Activated CD4-positive, alpha-beta T cell treated with anti-CD3 and anti-CD28 coated beads for 36 hours (primary cell): ENCODE results near the gene C12orf60. TPM values are rescaled to one million over a fixed set of nuclear protein-coding genes. Genes with fewer than 3 reads are reported as not detected.

ENCODE experiments used
- ATAC-seq: fragments of 200-7000 bp; cut with Tn5 transposase; one replicate; pipeline ENCODE4 v1.10.0; 2021; ENCODE audit warnings: mild to moderate bottlenecking, moderate library complexity
- CTCF ChIA-PET: fragments of 350-600 bp; sonication (Branson Sonifier 250); formaldehyde crosslinking; loops from one replicate; lab custom pipeline; 2021; ENCODE audit warnings: antibody characterized with exemption; lab: Charles Lee
- POLR2A ChIA-PET: fragments of 350-600 bp; sonication (Branson Sonifier 250); formaldehyde crosslinking; loops from one replicate; lab custom pipeline; 2021; ENCODE audit warnings: antibody characterized with exemption, inconsistent platforms; lab: Charles Lee
- DNase-seq: peaks from one replicate; pipeline ENCODE4 v3.0.0-alpha.2; 2020
- H3K27ac Mint-ChIP-seq: one replicate; pipeline ENCODE4 v1.8.0; 2021; ENCODE audit warnings: mixed read lengths
- H3K27me3 Mint-ChIP-seq: one replicate; pipeline ENCODE4 v1.8.0; 2021; ENCODE audit warnings: mixed read lengths
- H3K36me3 Mint-ChIP-seq: one replicate; pipeline ENCODE4 v1.8.0; 2021; ENCODE audit warnings: low read depth, mixed read lengths
- H3K4me1 Mint-ChIP-seq: one replicate; pipeline ENCODE4 v1.8.0; 2021; ENCODE audit warnings: mixed read lengths
- H3K4me3 Mint-ChIP-seq: one replicate; pipeline ENCODE4 v1.8.0; 2021; ENCODE audit warnings: mild to moderate bottlenecking, moderate library complexity, mixed read lengths
- H3K9me3 Mint-ChIP-seq: one replicate; pipeline ENCODE4 v1.8.0; 2021; ENCODE audit warnings: low read depth, mixed read lengths
- intact Hi-C, 2 experiments: fragments of 100-400 bp; cut with DNase I in 1 of 2; cut with micrococcal nuclease in 1 of 2; formaldehyde crosslinking; loops; one replicate each; pipeline versions ENCODE4 v1.14.2 to v1.15.1; 2022 to 2024; cut with DNase I, micrococcal nuclease
- total RNA-seq, 2 experiments: library from RNA; stranded (reverse); gene quantifications; one replicate each; pipeline ENCODE4 v1.2.3, GENCODE V29; 2021

C12orf60 gene
- total RNA-seq, 2 experiments from 2014 or later, result 2.9 to 3.0 TPM

GRCh38 chr12:14846042-14846587 is 42.6 kb downstream of the C12orf60 start:
- no peak for DNase-seq
- no peak for ATAC-seq
- no peaks in the 10 kb centered on the region for H3K27me3 Mint-ChIP-seq
- intact Hi-C loops, result loop anchor here (10.0 kb wide), 3 partner anchors 379 to 679 kb away; partner anchors contain the start of gene RERG (in 1 of the 2)
- H3K27ac Mint-ChIP-seq, result no peak overlapping the region
- H3K36me3 Mint-ChIP-seq, result no peaks in the 10 kb centered on the region
- H3K4me1 Mint-ChIP-seq, result peaks cover 11% of the 10 kb centered on the region
- CTCF ChIA-PET, result interaction anchor here (0.6 to 7.4 kb wide), 11 partner anchors 9 to 161 kb away, joined by 3 to 85 read pairs (median 4); no protein-coding TSS in a partner anchor
- H3K9me3 Mint-ChIP-seq, result no peaks in the 10 kb centered on the region
- POLR2A ChIA-PET, result no interaction called here
- H3K4me3 Mint-ChIP-seq, result no peak overlapping the region

DNA sequence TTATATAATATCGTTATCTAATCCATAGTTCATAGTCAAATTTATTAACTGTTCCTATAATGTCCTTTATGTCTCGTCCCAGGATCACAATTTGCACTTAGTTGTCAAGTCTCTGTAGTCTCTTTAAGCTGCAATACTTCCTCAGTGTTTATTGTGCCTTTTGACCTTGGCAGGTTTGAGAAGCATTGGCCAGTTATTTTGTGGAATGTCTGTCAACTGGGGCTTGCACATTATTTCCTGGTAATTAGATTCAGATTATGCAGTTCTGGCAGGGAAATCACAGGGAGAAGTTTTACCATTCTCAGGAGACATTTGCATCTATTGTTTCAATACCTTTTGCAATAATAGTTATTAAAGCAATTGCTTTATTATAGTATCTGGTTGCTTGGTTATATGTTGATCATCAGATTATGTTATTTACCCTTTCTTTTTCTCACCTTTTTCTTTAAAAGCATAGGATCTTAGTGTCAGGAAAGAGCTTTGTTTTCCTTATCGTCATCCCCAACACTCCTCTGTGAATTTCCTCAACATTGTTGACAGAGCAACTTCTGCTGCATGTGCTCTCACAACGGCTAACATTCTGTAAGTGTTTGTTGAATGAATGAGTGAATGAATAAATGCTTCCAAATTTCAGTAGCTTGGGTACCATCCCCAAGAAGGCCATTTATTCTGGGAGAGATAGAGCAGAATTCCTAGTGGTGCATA is 43.6 kb downstream of the C12orf60 start:
- no peak for DNase-seq
- Mint-ChIP-seq H3K4me1 (peaks cover 11% of the 10 kb centered on the region), H3K9me3 (no peaks in the 10 kb centered on the region), H3K36me3 (no peaks in the 10 kb centered on the region), H3K4me3 (no peak overlapping the region), H3K27ac (no peak overlapping the region), H3K27me3 (no peaks in the 10 kb centered on the region)
- ChIA-PET CTCF (interaction anchor here (0.7 to 7.4 kb wide), 12 partner anchors 10 to 160 kb away, joined by 3 to 85 read pairs (median 4); partner anchors contain the start of gene ERP27), POLR2A (no interaction called here)
- no peak for ATAC-seq
- intact Hi-C loops, result loop anchor here (10.0 kb wide), 3 partner anchors 378 to 678 kb away; partner anchors contain the start of gene RERG (in 1 of the 2)

GRCh38 chr12:14849661-14850060 is 46.2 kb downstream of the C12orf60 start:
- Mint-ChIP-seq H3K36me3 (no peaks in the 10 kb centered on the region), H3K4me1 (peaks cover 11% of the 10 kb centered on the region), H3K9me3 (no peaks in the 10 kb centered on the region), H3K27ac (no peak overlapping the region), H3K27me3 (no peaks in the 10 kb centered on the region), H3K4me3 (no peak overlapping the region)
- no peak for DNase-seq
- ChIA-PET CTCF (interaction anchor here (1.7 to 7.4 kb wide), 2 partner anchors 146 to 282 kb away, joined by 3 to 85 read pairs; no protein-coding TSS in a partner anchor), POLR2A (no interaction called here)
- ATAC-seq, result no peak
- intact Hi-C loops, result loop anchor here (10.0 kb wide), 3 partner anchors 375 to 675 kb away; partner anchors contain the start of gene RERG (in 1 of the 2)

GRCh38 chr12:14850929-14851663 is 47.6 kb downstream of the C12orf60 start:
- Mint-ChIP-seq H3K4me3 (no peak overlapping the region), H3K9me3 (no peaks in the 10 kb centered on the region), H3K36me3 (no peaks in the 10 kb centered on the region), H3K27ac (no peak overlapping the region), H3K4me1 (peaks cover 3% of the 10 kb centered on the region), H3K27me3 (no peaks in the 10 kb centered on the region)
- ChIA-PET CTCF (interaction anchor here (0.9 kb wide), 1 partner anchor 60 kb away, joined by 3 read pairs; no protein-coding TSS in a partner anchor), POLR2A (interaction anchor here (0.6 kb wide), 1 partner anchor 117 kb away, joined by 4 read pairs; no protein-coding TSS in a partner anchor)
- intact Hi-C loops, result no loop called here
- DNase-seq (no peak), ATAC-seq (no peak)

- H3K27me3 Mint-ChIP-seq, result no peaks in the 10 kb centered on the region
- H3K4me3 Mint-ChIP-seq, result no peak overlapping the region
- DNase-seq (no peak), ATAC-seq (no peak)
- no peaks in the 10 kb centered on the region for H3K4me1 Mint-ChIP-seq
- H3K9me3 Mint-ChIP-seq, result peaks cover 4% of the 10 kb centered on the region
- H3K36me3 Mint-ChIP-seq, result no peaks in the 10 kb centered on the region
- intact Hi-C loops, result no loop called here
- CTCF ChIA-PET, result interaction anchor here (0.9 to 1.4 kb wide), 2 partner anchors 10 to 143 kb away, joined by 3 to 5 read pairs; partner anchors contain the start of gene ART4
- POLR2A ChIA-PET, result interaction anchor here (0.6 kb wide), 1 partner anchor 82 kb away, joined by 3 read pairs; no protein-coding TSS in a partner anchor
- H3K27ac Mint-ChIP-seq, result no peak overlapping the region
These were observed 49.4 kb downstream of the C12orf60 start for GRCh38 chr12:14852880-14853279.

DNA sequence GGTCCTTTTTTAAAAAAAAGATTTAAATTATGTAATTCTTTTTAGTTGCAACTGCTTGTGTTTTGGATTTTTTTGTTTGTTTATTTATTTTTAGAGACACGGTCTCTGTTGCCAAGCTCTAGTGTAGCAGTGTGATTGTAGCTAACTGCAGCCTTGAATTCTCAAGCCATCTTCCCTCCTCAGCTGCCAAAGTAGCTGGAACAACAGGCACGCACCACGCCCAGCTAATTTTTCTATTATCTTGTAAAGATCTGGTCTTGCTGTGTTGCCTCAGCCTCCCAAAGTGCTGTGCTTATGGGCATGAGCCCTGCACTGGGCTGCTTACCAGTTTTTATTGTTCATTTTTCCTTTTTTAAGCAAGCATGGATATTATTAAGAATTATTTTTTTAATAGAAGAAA is 50.5 kb downstream of the C12orf60 start:
- ATAC-seq (no peak), DNase-seq (no peak)
- CTCF ChIA-PET, result interaction anchor here (1.4 kb wide), 1 partner anchor 142 kb away, joined by 5 read pairs; no protein-coding TSS in a partner anchor
- H3K4me3 Mint-ChIP-seq, result no peak overlapping the region
- intact Hi-C loops, result no loop called here
- POLR2A ChIA-PET, result no interaction called here
- no peak overlapping the region for H3K27ac Mint-ChIP-seq
- H3K9me3 Mint-ChIP-seq, result peaks cover 4% of the 10 kb centered on the region
- H3K27me3 Mint-ChIP-seq, result no peaks in the 10 kb centered on the region
- H3K4me1 Mint-ChIP-seq, result no peaks in the 10 kb centered on the region
- H3K36me3 Mint-ChIP-seq, result no peaks in the 10 kb centered on the region

DNA sequence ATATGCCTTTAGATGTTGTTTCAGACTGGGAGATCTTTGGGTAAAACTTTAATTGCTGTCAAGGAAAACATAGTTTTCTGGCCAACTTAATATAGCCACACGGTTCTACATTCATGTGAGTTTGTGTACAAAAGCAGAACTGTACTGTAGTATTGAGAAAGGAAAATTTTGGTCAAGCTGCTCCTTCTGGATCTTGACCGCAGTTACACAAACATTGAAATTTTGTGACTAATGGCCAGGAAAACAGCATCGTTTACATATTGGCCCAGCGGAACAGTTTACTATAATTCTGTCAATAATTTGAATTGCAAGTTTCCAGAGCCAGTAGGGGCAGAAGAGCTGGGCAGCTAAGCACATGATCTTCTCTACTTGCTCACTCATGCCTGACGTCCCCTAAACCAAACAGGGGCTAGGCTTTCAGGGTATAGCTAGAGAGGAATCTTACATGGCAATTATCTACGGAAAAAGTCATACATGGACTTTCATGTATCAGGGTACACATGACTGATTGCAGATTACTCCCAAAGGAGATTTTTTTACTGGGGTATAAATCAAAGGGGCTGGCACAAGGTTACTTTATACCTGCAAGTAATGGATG is 51.2 kb downstream of the C12orf60 start:
- no peaks in the 10 kb centered on the region for H3K4me1 Mint-ChIP-seq
- ChIA-PET POLR2A (no interaction called here), CTCF (interaction anchor here (1.6 kb wide), 1 partner anchor 140 kb away, joined by 8 read pairs; no protein-coding TSS in a partner anchor)
- H3K36me3 Mint-ChIP-seq, result no peaks in the 10 kb centered on the region
- no peak overlapping the region for H3K4me3 Mint-ChIP-seq
- no peaks in the 10 kb centered on the region for H3K27me3 Mint-ChIP-seq
- intact Hi-C loops, result no loop called here
- ATAC-seq, result no peak
- no peak overlapping the region for H3K27ac Mint-ChIP-seq
- DNase-seq, result no peak
- peaks cover 9% of the 10 kb centered on the region for H3K9me3 Mint-ChIP-seq

- DNase-seq (no peak), ATAC-seq (no peak)
- ChIA-PET POLR2A (no interaction called here), CTCF (interaction anchor here (1.3 kb wide), 1 partner anchor 137 kb away, joined by 3 read pairs; no protein-coding TSS in a partner anchor)
- Mint-ChIP-seq H3K9me3 (peaks cover 21% of the 10 kb centered on the region), H3K27ac (no peak overlapping the region), H3K4me3 (no peak overlapping the region), H3K4me1 (no peaks in the 10 kb centered on the region), H3K36me3 (peaks cover 3% of the 10 kb centered on the region), H3K27me3 (no peaks in the 10 kb centered on the region)
- intact Hi-C loops, result no loop called here
These were observed 55.0 kb downstream of the C12orf60 start for GRCh38 chr12:14858513-14858912.

- ChIA-PET POLR2A (no interaction called here), CTCF (no interaction called here)
- no peak for ATAC-seq
- Mint-ChIP-seq H3K36me3 (peaks cover 3% of the 10 kb centered on the region), H3K4me3 (no peak overlapping the region), H3K27me3 (no peaks in the 10 kb centered on the region), H3K27ac (no peak overlapping the region), H3K4me1 (no peaks in the 10 kb centered on the region), H3K9me3 (peaks cover 21% of the 10 kb centered on the region)
- intact Hi-C loops, result no loop called here
- no peak for DNase-seq
These were observed 57.0 kb downstream of the C12orf60 start for GRCh38 chr12:14860490-14860889.

DNA sequence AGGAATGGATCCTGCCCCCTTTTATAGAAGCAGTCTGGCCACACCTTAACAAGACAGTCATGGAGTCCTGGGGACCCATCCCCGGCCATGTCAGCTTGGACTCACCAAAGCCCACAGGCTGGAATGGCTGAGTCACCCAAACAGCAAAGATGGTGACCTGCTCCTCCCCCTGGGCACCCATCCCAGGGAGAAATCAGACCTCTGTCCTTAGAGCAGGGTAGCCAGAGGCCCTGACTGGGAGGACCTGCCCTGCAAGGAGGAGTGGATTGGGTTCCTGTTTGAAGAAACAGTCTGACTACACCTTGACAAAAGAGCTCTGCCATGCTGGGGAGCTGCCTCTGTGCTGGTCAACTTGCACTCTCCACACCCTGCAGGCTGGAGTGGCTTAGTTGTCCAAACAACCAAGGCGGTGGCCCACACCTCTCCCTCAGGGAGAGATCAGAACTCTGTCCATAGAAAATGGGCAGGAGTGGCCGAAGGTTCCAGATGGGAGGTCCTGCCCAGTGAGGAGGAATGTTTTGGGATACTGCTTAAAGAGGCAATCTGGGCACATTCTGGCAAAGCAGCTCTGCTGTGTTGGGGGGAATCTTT is 65.5 kb downstream of the C12orf60 start:
- no peak for DNase-seq
- ChIA-PET POLR2A (no interaction called here), CTCF (interaction anchor here (0.6 to 2.0 kb wide), 3 partner anchors 20 to 47 kb away, joined by 3 to 7 read pairs (median 4); no protein-coding TSS in a partner anchor)
- Mint-ChIP-seq H3K27ac (no peak overlapping the region), H3K27me3 (no peaks in the 10 kb centered on the region), H3K9me3 (peaks cover 7% of the 10 kb centered on the region), H3K4me1 (no peaks in the 10 kb centered on the region), H3K36me3 (no peaks in the 10 kb centered on the region), H3K4me3 (no peak overlapping the region)
- ATAC-seq, result no peak
- intact Hi-C loops, result no loop called here
